ENCODE measurements around the gene KLF3. TPM values are rescaled to one million over a fixed set of nuclear protein-coding genes. Genes with fewer than 3 reads are reported as not detected.

KLF3 gene
- total RNA-seq, 1 experiment from 2014 or later = 14.4 TPM

GRCh38 chr4:38704622-38705154 is 40.7 kb downstream of the KLF3 start:
- ChIA-PET CTCF (no interaction called here), POLR2A (no interaction called here)
- Histone ChIP-seq H3K27ac (ENCODE audit: low read length) (no peak overlapping the region), H3K27me3 (ENCODE audit: control insufficient read depth, insufficient read depth, low read length) (no peaks in the 10 kb centered on the region), H3K4me3 (ENCODE audit: low read depth in 2 of 2, low read length in 2 of 2) (no peak overlapping the region), H3K36me3 (ENCODE audit: control insufficient read depth, insufficient read depth, low read length) (no peaks in the 10 kb centered on the region), H3K9me3 (ENCODE audit: control insufficient read depth, insufficient read depth, low read depth, low read length) (no peaks in the 10 kb centered on the region), H3K4me1 (ENCODE audit: control insufficient read depth, insufficient read depth, low read length) (no peaks in the 10 kb centered on the region)
- in situ Hi-C loops (cut with HindIII; ENCODE audit: low pct_unique_long_range_greater_than_20kb, low sequenced_read_pairs) = no loop called here
- TF ChIP-seq, protein P1, sequence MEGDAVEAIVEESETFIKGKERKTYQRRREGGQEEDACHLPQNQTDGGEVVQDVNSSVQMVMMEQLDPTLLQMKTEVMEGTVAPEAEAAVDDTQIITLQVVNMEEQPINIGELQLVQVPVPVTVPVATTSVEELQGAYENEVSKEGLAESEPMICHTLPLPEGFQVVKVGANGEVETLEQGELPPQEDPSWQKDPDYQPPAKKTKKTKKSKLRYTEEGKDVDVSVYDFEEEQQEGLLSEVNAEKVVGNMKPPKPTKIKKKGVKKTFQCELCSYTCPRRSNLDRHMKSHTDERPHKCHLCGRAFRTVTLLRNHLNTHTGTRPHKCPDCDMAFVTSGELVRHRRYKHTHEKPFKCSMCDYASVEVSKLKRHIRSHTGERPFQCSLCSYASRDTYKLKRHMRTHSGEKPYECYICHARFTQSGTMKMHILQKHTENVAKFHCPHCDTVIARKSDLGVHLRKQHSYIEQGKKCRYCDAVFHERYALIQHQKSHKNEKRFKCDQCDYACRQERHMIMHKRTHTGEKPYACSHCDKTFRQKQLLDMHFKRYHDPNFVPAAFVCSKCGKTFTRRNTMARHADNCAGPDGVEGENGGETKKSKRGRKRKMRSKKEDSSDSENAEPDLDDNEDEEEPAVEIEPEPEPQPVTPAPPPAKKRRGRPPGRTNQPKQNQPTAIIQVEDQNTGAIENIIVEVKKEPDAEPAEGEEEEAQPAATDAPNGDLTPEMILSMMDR (IDR thresholded peaks at IDR 0.05) = no peak
- TF ChIP-seq, protein P2, sequence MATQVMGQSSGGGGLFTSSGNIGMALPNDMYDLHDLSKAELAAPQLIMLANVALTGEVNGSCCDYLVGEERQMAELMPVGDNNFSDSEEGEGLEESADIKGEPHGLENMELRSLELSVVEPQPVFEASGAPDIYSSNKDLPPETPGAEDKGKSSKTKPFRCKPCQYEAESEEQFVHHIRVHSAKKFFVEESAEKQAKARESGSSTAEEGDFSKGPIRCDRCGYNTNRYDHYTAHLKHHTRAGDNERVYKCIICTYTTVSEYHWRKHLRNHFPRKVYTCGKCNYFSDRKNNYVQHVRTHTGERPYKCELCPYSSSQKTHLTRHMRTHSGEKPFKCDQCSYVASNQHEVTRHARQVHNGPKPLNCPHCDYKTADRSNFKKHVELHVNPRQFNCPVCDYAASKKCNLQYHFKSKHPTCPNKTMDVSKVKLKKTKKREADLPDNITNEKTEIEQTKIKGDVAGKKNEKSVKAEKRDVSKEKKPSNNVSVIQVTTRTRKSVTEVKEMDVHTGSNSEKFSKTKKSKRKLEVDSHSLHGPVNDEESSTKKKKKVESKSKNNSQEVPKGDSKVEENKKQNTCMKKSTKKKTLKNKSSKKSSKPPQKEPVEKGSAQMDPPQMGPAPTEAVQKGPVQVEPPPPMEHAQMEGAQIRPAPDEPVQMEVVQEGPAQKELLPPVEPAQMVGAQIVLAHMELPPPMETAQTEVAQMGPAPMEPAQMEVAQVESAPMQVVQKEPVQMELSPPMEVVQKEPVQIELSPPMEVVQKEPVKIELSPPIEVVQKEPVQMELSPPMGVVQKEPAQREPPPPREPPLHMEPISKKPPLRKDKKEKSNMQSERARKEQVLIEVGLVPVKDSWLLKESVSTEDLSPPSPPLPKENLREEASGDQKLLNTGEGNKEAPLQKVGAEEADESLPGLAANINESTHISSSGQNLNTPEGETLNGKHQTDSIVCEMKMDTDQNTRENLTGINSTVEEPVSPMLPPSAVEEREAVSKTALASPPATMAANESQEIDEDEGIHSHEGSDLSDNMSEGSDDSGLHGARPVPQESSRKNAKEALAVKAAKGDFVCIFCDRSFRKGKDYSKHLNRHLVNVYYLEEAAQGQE (IDR thresholded peaks at IDR 0.05; ENCODE audit: insufficient read depth in 1 of 2, low read depth in 2 of 2, low read length in 1 of 2) = no peak
- TF ChIP-seq TCF7L2 (IDR thresholded peaks at IDR 0.05; ENCODE audit: low read depth, low read length) = no peak
- no peak for TF ChIP-seq POLR2AphosphoS5 (IDR thresholded peaks at IDR 0.05; ENCODE audit: low read depth, low read length)
- no peak for TF ChIP-seq SIN3A (IDR thresholded peaks at IDR 0.05; ENCODE audit: borderline replicate concordance, insufficient read depth, low read depth, low read length)
- intact Hi-C loops (cut with micrococcal nuclease; ENCODE audit: unreplicated experiment) = no loop called here
- no peak for ATAC-seq
- BruUV-seq (replicated peaks) = no TSS peak
- no peak for DNase-seq (ENCODE audit: low read depth, low spot score)

DNA sequence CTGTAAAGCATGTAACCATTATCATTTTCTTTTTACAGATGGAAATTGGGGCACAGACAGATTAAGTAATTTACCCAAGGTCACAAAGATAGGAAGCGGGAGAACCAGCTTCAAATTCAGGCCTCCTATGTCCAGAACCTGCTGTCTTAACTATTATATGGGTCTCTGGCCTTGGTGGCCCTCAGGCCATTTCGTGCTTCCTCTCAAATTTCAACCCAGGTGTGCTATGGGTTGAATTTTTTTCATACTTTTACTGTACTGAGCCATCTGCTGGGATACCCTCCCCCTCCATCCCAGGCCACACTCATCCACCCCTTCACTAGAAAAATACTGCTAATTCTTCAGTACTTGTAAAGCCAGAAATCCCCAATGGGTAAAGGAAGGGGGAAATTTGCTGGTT is 42.3 kb downstream of the KLF3 start:
- Histone ChIP-seq H3K27ac (ENCODE audit: low read length) (no peak overlapping the region), H3K4me1 (ENCODE audit: control insufficient read depth, insufficient read depth, low read length) (no peaks in the 10 kb centered on the region), H3K4me3 (ENCODE audit: low read depth in 2 of 2, low read length in 2 of 2) (no peak overlapping the region), H3K36me3 (ENCODE audit: control insufficient read depth, insufficient read depth, low read length) (no peaks in the 10 kb centered on the region), H3K27me3 (ENCODE audit: control insufficient read depth, insufficient read depth, low read length) (no peaks in the 10 kb centered on the region), H3K9me3 (ENCODE audit: control insufficient read depth, insufficient read depth, low read depth, low read length) (no peaks in the 10 kb centered on the region)
- no peak for TF ChIP-seq SIN3A (IDR thresholded peaks at IDR 0.05; ENCODE audit: borderline replicate concordance, insufficient read depth, low read depth, low read length)
- no peak for TF ChIP-seq POLR2AphosphoS5 (IDR thresholded peaks at IDR 0.05; ENCODE audit: low read depth, low read length)
- no peak for TF ChIP-seq TCF7L2 (IDR thresholded peaks at IDR 0.05; ENCODE audit: low read depth, low read length)
- TF ChIP-seq, protein P2 (IDR thresholded peaks at IDR 0.05; ENCODE audit: insufficient read depth in 1 of 2, low read depth in 2 of 2, low read length in 1 of 2) = no peak
- TF ChIP-seq, protein P1 (IDR thresholded peaks at IDR 0.05) = no peak
- intact Hi-C loops (cut with micrococcal nuclease; ENCODE audit: unreplicated experiment) = no loop called here
- CTCF ChIA-PET = no interaction called here
- no peak for DNase-seq (ENCODE audit: low read depth, low spot score)
- POLR2A ChIA-PET = no interaction called here
- BruUV-seq (replicated peaks) = no TSS peak
- no peak for ATAC-seq
- in situ Hi-C loops (cut with HindIII; ENCODE audit: low pct_unique_long_range_greater_than_20kb, low sequenced_read_pairs) = no loop called here
